Colonic mucosa (tissue), 4 donors: ENCODE measurements around the gene VWA8. TPM values are rescaled to one million over a fixed set of nuclear protein-coding genes. Genes with fewer than 3 reads are reported as not detected.
"Not testable (repeated sequence)": the region's sequence is repeated elsewhere in the genome, so short reads cannot be mapped to it uniquely, and the experiment has no call there.

Source experiments
- DNase-seq: peaks from one replicate; pipeline ENCODE4 v3.0.0-alpha.2; 2020
- H3K27ac ChIP-seq: fragments of 200-600 bp; one replicate; pipeline ENCODE4 v1.8.0; 2021
- H3K27me3 ChIP-seq: fragments of 200-600 bp; one replicate; pipeline ENCODE4 v1.8.0; 2021
- H3K36me3 ChIP-seq: fragments of 200-600 bp; one replicate; pipeline ENCODE4 v1.8.0; 2021
- H3K4me1 ChIP-seq: fragments of 200-600 bp; one replicate; pipeline ENCODE4 v1.8.0; 2021; ENCODE audit warnings: mild to moderate bottlenecking
- H3K4me3 ChIP-seq: fragments of 200-600 bp; one replicate; pipeline ENCODE4 v1.8.0; 2021
- H3K9ac ChIP-seq, 2 donors: one replicate each; pipeline ENCODE4 v1.7.0; 2013; ENCODE audit warnings: control low read depth in 2 of 2, low read depth in 2 of 2, low read length in 2 of 2
- H3K9me3 ChIP-seq: fragments of 200-600 bp; one replicate; pipeline ENCODE4 v1.8.0; 2021
- CTCF ChIP-seq: fragments of 200-600 bp; IDR thresholded peaks from one replicate; pipeline ENCODE4 v1.8.0; 2022; ENCODE audit warnings: antibody characterized with exemption, mild to moderate bottlenecking
- intact Hi-C: fragments of 100-400 bp; cut with DNase I; formaldehyde crosslinking; loops from one replicate; pipeline ENCODE4 v1.14.1; 2022
- total RNA-seq, 2 donors: library from RNA; stranded (reverse); fragmentation: NEBNext Ultra II Directional in 1 of 2; extraction: Animal tissue kit (Norgen Biotek cat#: 25700) in 1 of 2; gene quantifications; one replicate each; pipeline ENCODE4 v1.2.1, GENCODE V29; 2021
- donor health status: healthy.
- donor health status: DM: no; HTN: no; CAD: no.
- donor health status: DM: no; HTN: no; CAD: no.

VWA8 gene
- total RNA-seq, 2 donors from 2014 or later = 23.8 to 31.8 TPM

- Histone ChIP-seq H3K27me3 (no peaks in the 10 kb centered on the region), H3K9me3 (no peaks in the 10 kb centered on the region), H3K36me3 (no peaks in the 10 kb centered on the region), H3K27ac (no peak overlapping the region), H3K9ac (no peak overlapping the region), H3K4me3 (no peak overlapping the region), H3K4me1 (peaks cover 3% of the 10 kb centered on the region)
- DNase-seq = peak; percentile 15
- no peak for TF ChIP-seq CTCF
- intact Hi-C loops = no loop called here
Measured at GRCh38 chr13:41542281-41542680, 418.6 kb downstream of the VWA8 start.

- Histone ChIP-seq H3K27ac (no peak overlapping the region), H3K4me1 (peaks cover 3% of the 10 kb centered on the region), H3K27me3 (no peaks in the 10 kb centered on the region), H3K9ac (no peak overlapping the region), H3K36me3 (no peaks in the 10 kb centered on the region), H3K4me3 (no peak overlapping the region), H3K9me3 (no peaks in the 10 kb centered on the region)
- intact Hi-C loops = no loop called here
- TF ChIP-seq CTCF = no peak
- peak; percentile 29 for DNase-seq
Measured at GRCh38 chr13:41541142-41541938, 419.6 kb downstream of the VWA8 start.

GRCh38 chr13:41540240-41540639, 420.7 kb downstream of the VWA8 start:
- H3K4me1 ChIP-seq, H3K4me3 ChIP-seq, H3K27me3 ChIP-seq, H3K27ac ChIP-seq, H3K9ac ChIP-seq, H3K36me3 ChIP-seq, H3K9me3 ChIP-seq, intact Hi-C loops: not testable (repeated sequence)
- DNase-seq = peak; percentile 79

GRCh38 chr13:41533266-41534052, 427.4 kb downstream of the VWA8 start:
- no peaks in the 10 kb centered on the region for H3K9me3 ChIP-seq

GRCh38 chr13:41528021-41528420, 432.9 kb downstream of the VWA8 start:
- no peak overlapping the region for H3K4me3 ChIP-seq
- no peaks in the 10 kb centered on the region for H3K27me3 ChIP-seq
- no peak for TF ChIP-seq CTCF
- H3K9ac ChIP-seq = no peak overlapping the region
- intact Hi-C loops = no loop called here
- H3K4me1 ChIP-seq = no peaks in the 10 kb centered on the region
- no peak for DNase-seq
- no peaks in the 10 kb centered on the region for H3K9me3 ChIP-seq
- H3K27ac ChIP-seq = no peak overlapping the region
- no peaks in the 10 kb centered on the region for H3K36me3 ChIP-seq

More at GRCh38 chr13:41533266-41534052, 427.4 kb downstream of the VWA8 start:
- intact Hi-C loops = no loop called here
- TF ChIP-seq CTCF = no peak
- Histone ChIP-seq H3K27me3 (no peaks in the 10 kb centered on the region), H3K4me3 (no peak overlapping the region), H3K4me1 (no peaks in the 10 kb centered on the region), H3K9ac (no peak overlapping the region), H3K36me3 (no peaks in the 10 kb centered on the region), H3K27ac (no peak overlapping the region)
- DNase-seq = no peak
